Effector memory CD8-positive, alpha-beta T cell (primary cell): ENCODE results near the gene KRT76.
"Not testable (repeated sequence)": the region's sequence is repeated elsewhere in the genome, so short reads cannot be mapped to it uniquely, and the experiment has no call there.

ENCODE experiments used
- ATAC-seq: fragments of 150-1000 bp; cut with Tn5 transposase; replicated peaks from 2 replicates; pipeline ENCODE4 v1.10.0; 2021; ENCODE audit warnings: mild to moderate bottlenecking, moderate library complexity
- DNase-seq, 3 experiments: peaks; one replicate each; pipeline ENCODE4 v3.0.0; 2021
- H3K27ac Mint-ChIP-seq, 2 donors: one replicate each; pipeline ENCODE4 v1.8.0; 2022; ENCODE audit warnings: mild to moderate bottlenecking in 2 of 2, mixed read lengths in 2 of 2, moderate library complexity in 2 of 2
- H3K27me3 Mint-ChIP-seq, 2 donors: one replicate each; pipeline ENCODE4 v1.8.0; 2022; ENCODE audit warnings: mixed read lengths in 2 of 2
- H3K36me3 Mint-ChIP-seq: one replicate; pipeline ENCODE4 v1.8.0; 2022; ENCODE audit warnings: mild to moderate bottlenecking, moderate library complexity, mixed read lengths; ENCODE audit not compliant: insufficient read depth
- H3K4me1 Mint-ChIP-seq, 2 donors: one replicate each; pipeline ENCODE4 v1.8.0; 2022; ENCODE audit warnings: low read depth in 2 of 2, mixed read lengths in 2 of 2
- H3K4me3 Mint-ChIP-seq, 2 donors: one replicate each; pipeline ENCODE4 v1.8.0; 2022; ENCODE audit warnings: mild to moderate bottlenecking in 2 of 2, mixed read lengths in 2 of 2, moderate library complexity in 2 of 2
- H3K9me3 Mint-ChIP-seq, 2 donors: one replicate each; pipeline ENCODE4 v1.8.0; 2022; ENCODE audit warnings: mixed read lengths in 2 of 2

KRT76 gene

GRCh38 chr12:52798003-52798670, 21.0 kb upstream of the KRT76 start:
- H3K36me3 Mint-ChIP-seq, result no peaks in the 10 kb centered on the region
- ATAC-seq, result no peak
- no peaks in the 10 kb centered on the region for H3K4me1 Mint-ChIP-seq
- no peak for DNase-seq
- no peak overlapping the region for H3K27ac Mint-ChIP-seq
- H3K27me3 Mint-ChIP-seq, result peaks cover 11 to 28% of the 10 kb centered on the region in 2 donors
- no peaks in the 10 kb centered on the region for H3K9me3 Mint-ChIP-seq
- no peak overlapping the region for H3K4me3 Mint-ChIP-seq

GRCh38 chr12:52797529-52797894, 20.4 kb upstream of the KRT76 start:
- no peak overlapping the region for H3K27ac Mint-ChIP-seq

GRCh38 chr12:52796839-52797528, 19.8 kb upstream of the KRT76 start:
- Mint-ChIP-seq H3K4me1 (no peaks in the 10 kb centered on the region), H3K27me3 (peaks cover 11 to 34% of the 10 kb centered on the region in 2 donors), H3K9me3 (no peaks in the 10 kb centered on the region), H3K36me3 (no peaks in the 10 kb centered on the region), H3K27ac (no peak overlapping the region), H3K4me3 (no peak overlapping the region)
- DNase-seq (no peak), ATAC-seq (no peak)

More at GRCh38 chr12:52797529-52797894, 20.4 kb upstream of the KRT76 start:
- Mint-ChIP-seq H3K9me3 (no peaks in the 10 kb centered on the region), H3K36me3 (no peaks in the 10 kb centered on the region), H3K4me3 (no peak overlapping the region), H3K4me1 (no peaks in the 10 kb centered on the region), H3K27me3 (peaks cover 11 to 34% of the 10 kb centered on the region in 2 donors)
- DNase-seq, result no peak
- no peak for ATAC-seq

- no peak for ATAC-seq
- peaks cover 16 to 36% of the 10 kb centered on the region in 2 donors for H3K27me3 Mint-ChIP-seq
- no peaks in the 10 kb centered on the region for H3K4me1 Mint-ChIP-seq
- no peak for DNase-seq
- no peaks in the 10 kb centered on the region for H3K36me3 Mint-ChIP-seq
- no peak overlapping the region for H3K27ac Mint-ChIP-seq
- H3K9me3 Mint-ChIP-seq, result no peaks in the 10 kb centered on the region
- H3K4me3 Mint-ChIP-seq, result no peak overlapping the region
Measured at GRCh38 chr12:52796429-52796794, 19.3 kb upstream of the KRT76 start.

DNA sequence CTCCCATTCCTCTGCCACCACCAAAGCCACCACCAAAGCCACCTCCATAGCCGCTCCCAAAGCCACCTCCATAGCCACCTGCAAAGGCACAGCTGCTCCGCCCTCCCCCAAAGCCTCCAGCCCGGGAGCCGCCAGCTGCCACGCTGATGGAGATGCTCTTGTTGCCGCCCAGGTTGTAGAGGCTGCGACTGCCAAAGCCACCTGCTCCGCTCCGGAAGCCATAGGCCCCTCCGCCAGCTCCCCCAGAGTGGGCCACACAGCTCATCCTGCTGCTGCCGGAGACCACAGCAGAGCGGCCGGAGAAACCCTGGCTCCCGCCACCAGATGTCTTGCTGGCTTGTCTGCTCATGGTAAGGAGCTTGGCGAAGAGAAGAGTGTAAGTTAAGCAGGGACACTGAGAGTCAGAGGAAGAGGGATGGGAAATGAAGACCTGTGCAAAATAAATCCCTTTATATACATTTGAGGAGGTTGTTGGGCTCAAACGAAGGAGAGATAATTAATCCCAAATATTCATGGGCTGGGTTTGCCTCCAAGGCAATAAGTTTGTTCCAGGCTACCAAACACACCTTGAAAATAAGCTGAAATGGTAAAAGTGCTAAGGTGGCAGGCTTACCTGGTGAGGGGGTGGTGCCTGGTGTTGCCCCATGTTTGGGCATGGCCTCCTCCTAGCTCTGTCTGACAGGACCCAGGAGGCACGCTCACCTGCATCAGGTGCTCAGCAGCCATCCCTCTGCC, 18.7 kb upstream of the KRT76 start, which contains the start of gene KRT3:
Gene KRT3, minus strand, starts transcription at position 424 of the 735 bp plus-strand sequence. Its CDS starts 75 bp downstream, at position 349.
- no peak within 1 kb of the TSS for H3K4me3 Mint-ChIP-seq
- H3K9me3 Mint-ChIP-seq, result no peaks in the 10 kb centered on the region
- no peaks in the 10 kb centered on the region for H3K36me3 Mint-ChIP-seq
- H3K4me1 Mint-ChIP-seq, result no peaks in the 10 kb centered on the region
- DNase-seq, result no peak
- H3K27me3 Mint-ChIP-seq, result peaks cover 17 to 42% of the 10 kb centered on the region in 2 donors
- H3K27ac Mint-ChIP-seq, result no peak within 1 kb of the TSS
- ATAC-seq, result no peak

DNA sequence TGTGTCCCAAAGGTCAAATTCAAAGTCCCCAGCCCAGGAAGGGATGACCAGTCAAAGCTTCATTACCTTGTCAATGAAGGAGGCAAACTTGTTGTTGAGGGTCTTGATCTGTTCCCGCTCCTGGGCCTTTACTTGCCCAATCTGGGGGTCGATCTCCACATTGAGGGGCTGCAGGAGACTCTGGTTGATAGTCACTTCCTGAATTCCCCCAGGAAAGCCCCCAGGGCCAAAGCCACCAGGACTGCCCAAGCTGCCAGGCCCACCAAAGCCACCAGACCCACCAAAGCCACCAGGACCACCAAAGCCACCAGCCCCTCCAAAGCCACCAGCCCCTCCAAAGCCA, 18.2 kb upstream of the KRT76 start:
- H3K4me1 Mint-ChIP-seq, H3K9me3 Mint-ChIP-seq, ATAC-seq, H3K27ac Mint-ChIP-seq, H3K36me3 Mint-ChIP-seq, H3K4me3 Mint-ChIP-seq, DNase-seq: not testable (repeated sequence)
- peaks cover 23 to 47% of the 10 kb centered on the region in 2 donors for H3K27me3 Mint-ChIP-seq

DNA sequence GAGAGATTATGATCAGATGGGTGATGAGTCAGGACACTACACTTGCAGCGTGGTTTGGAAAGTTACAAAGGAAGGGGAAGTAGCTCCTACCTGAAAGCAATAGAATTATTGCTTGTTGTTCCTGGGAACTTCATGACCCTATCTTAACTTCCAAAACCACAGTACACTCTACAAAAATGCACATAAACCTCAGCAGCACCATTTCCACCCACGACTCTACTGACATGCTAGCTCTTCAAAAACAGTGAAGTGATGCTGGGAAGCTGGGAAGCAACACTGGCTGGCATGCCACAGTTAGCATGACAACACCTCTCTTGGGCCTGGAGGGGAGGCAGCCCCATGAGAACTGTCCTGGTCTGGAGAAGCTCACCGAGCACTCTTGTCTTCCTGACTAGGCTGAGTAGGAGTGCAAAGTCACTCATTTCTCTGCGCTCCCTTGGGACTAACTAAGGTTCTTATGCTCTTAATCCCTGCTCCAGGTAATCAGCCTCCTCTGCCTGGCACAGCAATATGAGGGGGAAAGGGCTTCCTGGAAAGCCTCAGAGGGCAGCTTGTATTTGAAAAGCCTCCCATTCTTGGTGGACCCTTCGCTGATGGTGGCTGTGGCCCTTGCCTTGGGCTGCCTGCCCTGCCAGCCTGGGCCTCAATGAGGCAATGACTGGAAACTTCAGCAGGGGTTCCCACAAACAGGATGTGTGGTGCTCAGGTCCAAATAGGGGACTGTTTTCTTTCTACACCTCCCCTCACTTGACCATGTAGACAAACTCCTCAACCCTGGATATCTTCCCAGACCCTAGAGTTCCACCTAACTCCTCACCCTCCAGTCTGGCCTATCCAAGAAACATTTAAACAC, 17.6 kb upstream of the KRT76 start:
- Mint-ChIP-seq H3K27ac (no peak overlapping the region), H3K4me1 (peaks cover 5 to 9% of the 10 kb centered on the region in 2 donors), H3K9me3 (no peaks in the 10 kb centered on the region), H3K4me3 (no peak overlapping the region), H3K27me3 (peaks cover 26 to 53% of the 10 kb centered on the region in 2 donors), H3K36me3 (no peaks in the 10 kb centered on the region)
- ATAC-seq (no peak), DNase-seq (no peak)

DNA sequence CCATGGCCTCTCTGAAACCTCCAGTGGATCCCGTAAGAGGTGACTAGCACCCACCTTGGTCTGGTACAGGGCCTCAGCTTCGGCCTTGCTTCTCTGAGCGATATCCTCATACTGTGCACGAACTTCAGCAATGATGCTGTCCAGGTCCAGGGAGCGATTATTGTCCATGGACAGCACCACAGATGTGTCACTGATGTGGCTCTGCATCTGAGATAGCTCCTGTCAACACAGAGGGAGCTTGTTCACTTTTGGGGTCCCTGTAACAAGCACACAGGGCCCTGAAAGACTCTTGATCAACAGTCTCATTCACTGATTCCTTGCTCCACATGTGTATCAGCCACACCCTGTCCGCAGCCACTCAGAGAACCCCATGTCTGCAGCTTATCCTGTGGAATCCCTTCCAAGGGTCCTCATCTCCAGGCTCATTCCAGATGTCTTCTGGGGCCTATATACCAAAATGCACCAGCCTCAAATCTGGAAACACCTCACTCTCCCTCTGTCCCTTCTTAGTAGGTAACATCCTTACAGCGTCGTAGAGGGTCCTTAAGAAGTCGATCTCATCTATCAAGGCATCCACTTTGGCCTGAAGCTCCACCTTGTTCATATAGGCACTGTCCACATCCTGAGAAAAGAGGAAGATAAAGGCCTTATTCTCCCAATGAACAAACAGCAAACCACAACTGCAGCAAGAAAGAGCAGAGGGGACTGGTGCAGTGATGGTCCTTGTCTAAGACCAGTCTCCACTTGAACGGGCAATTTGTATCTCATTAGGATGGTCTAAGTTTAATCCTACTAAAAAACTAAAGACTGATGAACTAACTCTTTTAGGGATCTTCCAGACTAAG, 15.3 kb upstream of the KRT76 start:
- Mint-ChIP-seq H3K36me3 (no peaks in the 10 kb centered on the region), H3K9me3 (no peaks in the 10 kb centered on the region), H3K4me1 (peaks cover 7 to 15% of the 10 kb centered on the region in 2 donors), H3K4me3 (no peak overlapping the region), H3K27me3 (peaks cover 43 to 76% of the 10 kb centered on the region in 2 donors), H3K27ac (no peak overlapping the region)
- ATAC-seq (no peak), DNase-seq (no peak)

DNA sequence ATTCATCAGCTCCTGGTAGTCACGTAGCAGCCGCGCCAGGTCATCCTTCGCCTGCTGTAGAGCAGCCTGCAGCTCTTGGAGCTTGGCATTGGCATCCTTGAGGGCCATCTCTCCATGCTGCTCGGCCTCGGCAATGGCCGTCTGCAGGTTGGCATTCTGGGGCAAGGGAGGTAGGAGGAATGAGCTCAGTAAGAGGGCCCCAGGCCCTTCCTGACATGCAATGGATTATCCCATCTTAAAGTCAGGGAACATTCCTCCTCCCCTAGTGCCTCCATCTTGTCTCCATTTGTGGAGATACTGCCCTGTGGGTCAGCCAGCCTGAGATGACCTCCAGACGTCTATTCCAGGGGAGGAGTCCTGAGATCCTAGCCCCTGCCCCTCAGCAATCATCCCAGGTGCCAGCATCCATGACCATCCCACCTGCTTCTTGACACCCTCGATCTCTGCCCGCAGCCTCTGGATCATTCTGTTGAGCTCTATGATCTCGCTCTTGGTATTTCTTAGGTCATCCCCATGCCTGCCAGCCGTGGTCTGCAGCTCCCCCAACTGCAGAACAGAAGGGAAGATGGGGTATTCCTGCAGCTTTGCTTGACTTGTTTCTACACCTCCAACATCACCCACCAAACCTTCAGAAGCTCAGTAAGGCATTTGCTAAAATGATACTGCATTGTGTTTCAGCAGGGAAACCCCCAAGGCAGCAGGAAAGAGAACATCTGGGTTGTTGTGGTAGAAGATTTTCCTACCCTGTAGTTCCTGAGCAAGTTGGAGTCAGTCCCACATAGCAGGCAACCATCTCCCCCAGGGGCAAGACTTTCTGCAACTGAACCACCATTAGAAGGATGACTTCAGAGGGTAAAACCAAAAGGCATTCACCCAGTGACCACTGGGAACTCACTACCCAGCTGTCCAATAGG, 14.4 kb upstream of the KRT76 start:
- Mint-ChIP-seq H3K36me3 (no peaks in the 10 kb centered on the region), H3K27me3 (peaks cover 43 to 85% of the 10 kb centered on the region in 2 donors), H3K4me3 (no peak overlapping the region), H3K9me3 (no peaks in the 10 kb centered on the region), H3K27ac (no peak overlapping the region), H3K4me1 (peaks cover 7 to 15% of the 10 kb centered on the region in 2 donors)
- DNase-seq (no peak), ATAC-seq (no peak)

GRCh38 chr12:52790427-52791270, 13.5 kb upstream of the KRT76 start:
- peaks cover 0 to 4% of the 10 kb centered on the region in 2 donors for H3K9me3 Mint-ChIP-seq
- H3K4me3 Mint-ChIP-seq, result no peak overlapping the region
- H3K36me3 Mint-ChIP-seq, result no peaks in the 10 kb centered on the region
- peaks cover 45 to 90% of the 10 kb centered on the region in 2 donors for H3K27me3 Mint-ChIP-seq
- H3K27ac Mint-ChIP-seq, result no peak overlapping the region
- no peak for DNase-seq
- no peak for ATAC-seq
- H3K4me1 Mint-ChIP-seq, result peaks cover 7 to 15% of the 10 kb centered on the region in 2 donors
